ENCODE data around the gene COL5A1. TPM values are rescaled to one million over a fixed set of nuclear protein-coding genes. Genes with fewer than 3 reads are reported as not detected.

The COL5A1 gene
- total and polyA plus RNA-seq, 2 donors (not counting 1 experiment from before 2014, with no cell fraction given) = 72.8 to 109 TPM

GRCh38 chr9:134721344-134721743 is 79.7 kb downstream of the COL5A1 start:
- H3K4me2 ChIP-seq (ENCODE audit: extremely low read depth, insufficient read depth, low read length) = no peak overlapping the region
- H3K79me2 ChIP-seq (ENCODE audit: control insufficient read depth, insufficient read depth, low read length) = peaks cover 20% of the 10 kb centered on the region
- H3K27ac ChIP-seq (ENCODE audit: insufficient read depth, low read length) = no peak overlapping the region
- no peaks in the 10 kb centered on the region for H3K27me3 ChIP-seq (ENCODE audit: control insufficient read depth, insufficient read depth, low read length)
- H3K4me1 ChIP-seq (ENCODE audit: control insufficient read depth, extremely low read depth, insufficient read depth, low read length) = peaks cover 4% of the 10 kb centered on the region
- H4K20me1 ChIP-seq (ENCODE audit: control insufficient read depth, extremely low read depth, insufficient read depth, low read length) = peaks cover 8% of the 10 kb centered on the region
- H2AFZ ChIP-seq (ENCODE audit: low read length) = no peak overlapping the region
- no peak overlapping the region for H3K9ac ChIP-seq (ENCODE audit: insufficient read depth, low read length)
- TF ChIP-seq EZH2 (IDR thresholded peaks at IDR 0.05; ENCODE audit: low read length, missing control alignments) = no peak
- no peak for TF ChIP-seq CTCF (conservative IDR thresholded peaks at IDR 0.05 in 1 of 2, IDR thresholded peaks at IDR 0.05 in 1 of 2; ENCODE audit: low read depth in 1 of 2, low read length in 2 of 2)
- DNase-seq (ENCODE audit: low read depth in 2 of 2) = no peak
- no peak overlapping the region for H3K4me3 ChIP-seq (replicated peaks in 1 of 4; ENCODE audit: control extremely low read depth in 1 of 4, insufficient read depth in 1 of 4, low read depth in 3 of 4, low read length in 4 of 4)
- no peaks in the 10 kb centered on the region for H3K9me3 ChIP-seq (ENCODE audit: control insufficient read depth, insufficient read depth, low read depth, low read length)
- peaks cover 14% of the 10 kb centered on the region for H3K36me3 ChIP-seq (ENCODE audit: control insufficient read depth, insufficient read depth, low read length)

- H3K4me2 ChIP-seq (ENCODE audit: extremely low read depth, insufficient read depth, low read length) = no peak overlapping the region
- no peak overlapping the region for H2AFZ ChIP-seq (ENCODE audit: low read length)
- H3K27me3 ChIP-seq (ENCODE audit: control insufficient read depth, insufficient read depth, low read length) = no peaks in the 10 kb centered on the region
- peaks cover 4% of the 10 kb centered on the region for H3K4me1 ChIP-seq (ENCODE audit: control insufficient read depth, extremely low read depth, insufficient read depth, low read length)
- TF ChIP-seq CTCF (conservative IDR thresholded peaks at IDR 0.05 in 1 of 2, IDR thresholded peaks at IDR 0.05 in 1 of 2; ENCODE audit: low read depth in 1 of 2, low read length in 2 of 2) (no peak), EZH2 (IDR thresholded peaks at IDR 0.05; ENCODE audit: low read length, missing control alignments) (no peak)
- H3K36me3 ChIP-seq (ENCODE audit: control insufficient read depth, insufficient read depth, low read length) = peaks cover 10% of the 10 kb centered on the region
- no peak overlapping the region for H3K4me3 ChIP-seq (replicated peaks in 1 of 4; ENCODE audit: control extremely low read depth in 1 of 4, insufficient read depth in 1 of 4, low read depth in 3 of 4, low read length in 4 of 4)
- no peak overlapping the region for H3K27ac ChIP-seq (ENCODE audit: insufficient read depth, low read length)
- no peaks in the 10 kb centered on the region for H3K9me3 ChIP-seq (ENCODE audit: control insufficient read depth, insufficient read depth, low read depth, low read length)
- no peak overlapping the region for H3K9ac ChIP-seq (ENCODE audit: insufficient read depth, low read length)
- peaks cover 8% of the 10 kb centered on the region for H4K20me1 ChIP-seq (ENCODE audit: control insufficient read depth, extremely low read depth, insufficient read depth, low read length)
- H3K79me2 ChIP-seq (ENCODE audit: control insufficient read depth, insufficient read depth, low read length) = peaks cover 22% of the 10 kb centered on the region
- DNase-seq (ENCODE audit: low read depth in 2 of 2) = no peak
Measured at GRCh38 chr9:134722120-134722701, 80.6 kb downstream of the COL5A1 start.

GRCh38 chr9:134723037-134723436 is 81.4 kb downstream of the COL5A1 start:
- peaks cover 4% of the 10 kb centered on the region for H3K4me1 ChIP-seq (ENCODE audit: control insufficient read depth, extremely low read depth, insufficient read depth, low read length)
- H3K27me3 ChIP-seq (ENCODE audit: control insufficient read depth, insufficient read depth, low read length) = no peaks in the 10 kb centered on the region
- peaks cover 22% of the 10 kb centered on the region for H3K79me2 ChIP-seq (ENCODE audit: control insufficient read depth, insufficient read depth, low read length)
- H3K36me3 ChIP-seq (ENCODE audit: control insufficient read depth, insufficient read depth, low read length) = peaks cover 13% of the 10 kb centered on the region
- H2AFZ ChIP-seq (ENCODE audit: low read length) = no peak overlapping the region
- H3K9me3 ChIP-seq (ENCODE audit: control insufficient read depth, insufficient read depth, low read depth, low read length) = no peaks in the 10 kb centered on the region
- no peak overlapping the region for H3K27ac ChIP-seq (ENCODE audit: insufficient read depth, low read length)
- no peak overlapping the region for H3K9ac ChIP-seq (ENCODE audit: insufficient read depth, low read length)
- H3K4me3 ChIP-seq (replicated peaks in 1 of 4; ENCODE audit: control extremely low read depth in 1 of 4, insufficient read depth in 1 of 4, low read depth in 3 of 4, low read length in 4 of 4) = no peak overlapping the region
- no peak overlapping the region for H3K4me2 ChIP-seq (ENCODE audit: extremely low read depth, insufficient read depth, low read length)
- peaks cover 8% of the 10 kb centered on the region for H4K20me1 ChIP-seq (ENCODE audit: control insufficient read depth, extremely low read depth, insufficient read depth, low read length)
- no peak for DNase-seq (ENCODE audit: low read depth in 2 of 2)
- TF ChIP-seq EZH2 (IDR thresholded peaks at IDR 0.05; ENCODE audit: low read length, missing control alignments) = no peak
- no peak for TF ChIP-seq CTCF (conservative IDR thresholded peaks at IDR 0.05 in 1 of 2, IDR thresholded peaks at IDR 0.05 in 1 of 2; ENCODE audit: low read depth in 1 of 2, low read length in 2 of 2)

All from fibroblast of lung (primary cell).